ENCODE results near the gene MGST1.

The MGST1 gene

GRCh38 chr12:16407346-16407745 is 59.9 kb downstream of the MGST1 start:
- no peak overlapping the region for H3K4me3 ChIP-seq (ENCODE audit: low read depth, low read length)
- ChIA-PET CTCF (no interaction called here), POLR2A (no interaction called here)
- no peak for DNase-seq (ENCODE audit: low read depth, low spot score)
- no peak for TF ChIP-seq CTCF (IDR thresholded peaks at IDR 0.05; ENCODE audit: insufficient read depth, low read length, missing control alignments)
